SKM-1 treated with dmso at 0.1 percent for 144 hours (cell line): ENCODE results near the gene POMT1.
"Not testable (repeated sequence)": the region's sequence is repeated elsewhere in the genome, so short reads cannot be mapped to it uniquely, and the experiment has no call there.

Experiments
- DNase-seq: peaks from one replicate; lab custom pipeline; 2025; ENCODE audit not compliant: unreplicated experiment; lab: John Stamatoyannopoulos, UW

The POMT1 gene

DNA sequence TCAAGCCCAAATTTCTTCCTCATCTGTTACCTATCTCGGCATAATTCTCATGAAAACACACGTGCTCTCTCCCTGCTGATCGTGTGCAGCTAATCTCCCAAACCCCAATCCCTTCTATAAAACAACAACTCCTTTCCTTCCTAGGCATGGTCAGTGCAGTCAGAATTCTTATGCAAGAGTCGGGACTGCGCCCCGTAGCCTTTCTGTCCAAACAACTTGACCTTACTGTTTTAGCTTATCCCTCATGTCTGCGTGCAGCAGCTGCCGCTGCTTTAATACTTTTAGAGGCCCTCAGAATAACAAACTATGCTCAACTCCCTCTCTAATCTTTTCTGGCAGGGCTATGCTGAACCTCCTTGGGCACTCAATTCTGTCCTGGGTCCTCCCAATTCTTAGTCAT, 47.7 kb downstream of the POMT1 start:
- DNase-seq, result not testable (repeated sequence)

GRCh38 chr9:131552030-131552429, 49.3 kb downstream of the POMT1 start:
- no peak for DNase-seq

GRCh38 chr9:131554087-131554842, 51.5 kb downstream of the POMT1 start:
- DNase-seq, result no peak

DNA sequence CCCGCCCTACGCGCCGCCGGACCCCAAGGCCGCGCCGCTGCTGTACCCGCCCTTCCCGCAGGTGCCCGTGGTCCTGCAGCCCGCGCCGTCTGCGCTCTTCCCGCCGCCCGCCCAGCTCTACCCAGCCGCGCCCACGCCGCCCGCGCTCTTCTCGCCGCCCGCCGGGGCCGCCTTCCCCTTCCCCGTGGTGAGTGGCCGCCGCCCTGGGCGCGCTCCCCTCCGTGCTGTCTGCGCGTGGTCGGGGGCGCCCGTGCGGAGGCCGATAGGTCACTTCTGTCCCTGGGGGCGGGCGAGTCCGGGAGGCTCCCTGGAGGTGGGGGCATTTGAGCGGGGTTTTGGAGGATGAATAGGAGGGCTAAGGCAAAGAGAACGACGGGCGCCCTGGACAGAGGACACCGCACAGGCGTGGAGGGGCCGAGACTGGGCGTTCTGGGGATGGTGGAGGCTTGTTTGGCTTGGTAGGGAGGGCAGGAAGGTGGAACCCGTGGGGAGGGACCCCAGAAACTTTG, 52.2 kb downstream of the POMT1 start:
- no peak for DNase-seq

DNA sequence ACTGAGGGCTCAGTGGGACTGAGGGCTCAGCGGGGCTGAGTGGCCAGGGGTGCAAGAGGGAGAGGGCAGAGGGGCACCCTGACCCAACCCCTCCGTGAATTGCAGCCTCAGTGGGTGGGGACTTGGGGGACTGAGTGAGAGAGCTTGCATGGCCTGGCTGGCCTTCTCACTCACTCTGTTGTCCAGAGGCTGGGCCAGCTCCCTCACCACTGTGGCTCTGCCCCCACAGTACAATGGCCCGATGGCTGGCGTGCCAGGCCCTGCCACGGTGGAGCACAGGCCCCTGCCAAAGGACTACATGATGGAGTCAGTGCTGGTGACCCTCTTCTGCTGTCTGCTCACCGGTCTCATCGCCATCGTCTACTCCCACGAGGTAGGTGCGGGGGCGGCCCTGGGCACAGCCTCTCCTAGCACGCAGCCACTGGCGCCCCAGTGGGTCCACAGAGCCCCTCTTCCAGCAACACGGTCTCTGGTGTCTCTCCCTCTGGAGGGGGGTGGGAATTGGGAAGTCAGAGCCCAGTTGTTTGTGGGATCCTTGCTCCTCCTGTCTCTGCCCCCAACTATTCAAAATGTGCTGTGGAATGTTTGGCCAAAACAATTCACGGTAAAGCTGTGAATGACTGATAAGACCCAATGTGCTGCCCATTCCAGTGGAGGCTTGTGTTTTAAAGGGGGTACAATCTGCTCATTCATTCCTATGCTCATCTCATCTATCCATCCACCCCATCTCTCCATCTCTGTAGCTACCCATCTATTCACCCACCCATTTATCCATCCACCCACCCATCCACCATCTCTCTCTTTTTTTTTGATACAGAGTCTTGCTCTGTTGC, 53.3 kb downstream of the POMT1 start:
- no peak for DNase-seq

GRCh38 chr9:131557855-131558548, 55.3 kb downstream of the POMT1 start:
- DNase-seq, result no peak

DNA sequence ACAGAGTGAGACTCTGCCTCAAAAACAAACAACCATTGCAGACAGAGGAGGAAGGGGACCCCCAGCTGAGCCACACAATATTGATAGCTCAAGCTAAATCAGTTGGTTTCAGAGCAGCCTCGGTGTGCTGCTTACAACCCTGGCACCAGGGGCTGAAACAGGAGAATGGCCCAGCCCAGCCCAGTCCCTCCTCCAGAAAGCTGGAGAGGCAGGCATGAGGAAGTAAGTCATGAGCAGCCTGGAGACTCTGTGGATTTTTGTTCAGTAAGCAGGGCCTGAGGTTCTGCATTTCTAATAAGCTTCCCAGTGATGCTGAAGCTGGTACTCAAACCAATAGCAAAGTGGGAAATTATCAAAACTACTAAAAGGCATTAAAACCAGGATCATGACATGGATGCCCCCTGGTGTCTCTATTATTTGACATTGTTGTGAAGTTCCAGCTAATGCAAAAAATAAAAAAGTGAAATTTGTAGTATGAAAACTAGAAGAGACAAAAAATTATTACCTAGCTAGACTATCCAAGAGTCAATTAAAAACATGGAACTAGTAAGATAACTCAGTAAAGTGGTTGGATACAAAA, 56.8 kb downstream of the POMT1 start:
- peak; percentile 8 for DNase-seq

DNA sequence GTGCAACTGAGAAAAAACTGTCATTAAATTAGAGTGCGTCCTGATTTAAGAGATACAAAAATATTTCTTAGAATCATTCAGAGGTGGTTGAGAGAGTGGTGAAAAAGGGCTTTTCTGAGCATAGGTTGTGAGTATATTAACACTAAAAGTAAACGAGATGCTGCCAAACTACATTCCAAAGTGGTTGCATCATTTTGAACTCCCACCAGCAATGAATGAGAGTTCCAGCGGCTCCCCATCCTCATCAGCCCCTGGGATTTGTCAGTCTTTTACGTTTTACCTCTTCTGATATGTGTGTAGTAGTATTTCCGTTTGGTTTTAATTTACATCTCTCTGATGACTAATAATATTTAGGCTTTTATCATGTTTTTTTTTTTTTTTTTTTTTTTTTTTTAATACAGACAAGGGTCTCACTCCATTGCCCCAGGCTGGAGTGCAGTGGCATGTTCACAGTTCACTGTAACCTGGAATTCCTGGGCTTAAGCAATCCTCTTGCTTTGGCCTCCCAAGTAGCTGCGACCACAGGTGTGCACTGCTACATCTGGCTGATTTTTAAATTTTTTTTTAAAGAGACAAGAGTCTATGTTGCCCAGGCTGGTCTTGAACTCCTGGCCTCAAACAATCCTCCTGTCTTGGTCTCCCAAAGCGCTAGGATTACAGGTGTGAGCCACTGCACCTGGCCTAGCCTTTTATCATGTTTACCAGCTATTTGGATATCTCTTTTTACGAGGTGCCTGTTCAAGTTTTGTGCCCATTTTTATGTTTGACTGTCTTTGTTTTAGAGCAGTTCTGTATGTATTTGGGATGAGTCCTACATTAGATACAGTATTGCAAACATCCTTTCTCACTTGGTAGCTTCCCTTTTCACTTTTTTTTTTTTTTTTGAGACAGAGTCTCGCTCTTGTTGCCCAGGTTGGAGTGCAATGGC, 59.6 kb downstream of the POMT1 start:
- DNase-seq, result no peak

- no peak for DNase-seq
These were observed 62.7 kb downstream of the POMT1 start for GRCh38 chr9:131565369-131565768.

DNA sequence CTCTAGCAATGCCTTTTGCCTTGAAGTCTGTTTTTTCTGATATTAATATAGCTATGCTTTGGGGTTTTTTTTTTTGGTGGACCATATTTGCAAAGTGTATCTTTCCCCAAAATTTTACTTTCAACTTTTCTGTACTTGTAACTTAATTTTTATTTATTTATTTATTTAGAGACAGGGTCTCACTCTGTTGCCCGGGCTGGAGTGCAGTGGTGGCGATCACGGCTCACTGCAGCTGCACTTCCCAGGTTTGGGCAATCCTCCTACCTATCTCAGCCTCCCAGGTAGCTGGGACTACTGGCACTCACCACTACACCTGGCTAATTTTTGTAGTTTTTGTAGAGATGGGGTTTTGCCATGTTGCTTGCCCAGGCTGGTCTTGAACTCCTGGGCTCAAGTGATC, 63.4 kb downstream of the POMT1 start:
- DNase-seq, result no peak

- no peak for DNase-seq
These were observed 65.2 kb downstream of the POMT1 start for GRCh38 chr9:131567910-131568309.
